HEK293T (cell line): ENCODE results near the gene SERPIND1.

ENCODE experiments used
- ARNT ChIP-seq: fragments of 450-650 bp; IDR thresholded peaks from 2 replicates; pipeline ENCODE4 v1.6.1; 2017; ENCODE audit warnings: mild to moderate bottlenecking
- FOXA1 ChIP-seq: fragments of 450-650 bp; IDR thresholded peaks from 2 replicates; pipeline ENCODE4 v1.6.1; 2016; ENCODE audit warnings: mild to moderate bottlenecking
- FOXM1 ChIP-seq: fragments of 450-650 bp; IDR thresholded peaks from 2 replicates; pipeline ENCODE4 v1.6.1; 2017; ENCODE audit warnings: mild to moderate bottlenecking, borderline replicate concordance
- LEF1 ChIP-seq: fragments of 450-650 bp; IDR thresholded peaks from 2 replicates; pipeline ENCODE4 v1.6.1; 2017; ENCODE audit warnings: mild to moderate bottlenecking, borderline replicate concordance
- NFRKB ChIP-seq: fragments of 450-650 bp; IDR thresholded peaks from 2 replicates; pipeline ENCODE4 v1.6.1; 2016; ENCODE audit warnings: mild to moderate bottlenecking, moderate library complexity
- SP1 ChIP-seq: fragments of 450-650 bp; IDR thresholded peaks from 2 replicates; pipeline ENCODE4 v1.6.1; 2017
- SUZ12 ChIP-seq: fragments of 450-650 bp; IDR thresholded peaks from 2 replicates; pipeline ENCODE4 v1.6.1; 2016; ENCODE audit warnings: mild to moderate bottlenecking
- ZNF384 ChIP-seq: fragments of 450-650 bp; IDR thresholded peaks from 2 replicates; pipeline ENCODE4 v1.6.1; 2016
- TF ChIP-seq, protein P1 (sequence below): fragments of 450-650 bp; IDR thresholded peaks from 2 replicates; pipeline ENCODE4 v1.6.1; 2016

GRCh38 chr22:20745119-20745518, 28.8 kb upstream of the SERPIND1 start:
- no peak for TF ChIP-seq ZNF384
- TF ChIP-seq FOXM1: no peak
- TF ChIP-seq ARNT: no peak
- TF ChIP-seq LEF1: no peak
- TF ChIP-seq, protein P1, sequence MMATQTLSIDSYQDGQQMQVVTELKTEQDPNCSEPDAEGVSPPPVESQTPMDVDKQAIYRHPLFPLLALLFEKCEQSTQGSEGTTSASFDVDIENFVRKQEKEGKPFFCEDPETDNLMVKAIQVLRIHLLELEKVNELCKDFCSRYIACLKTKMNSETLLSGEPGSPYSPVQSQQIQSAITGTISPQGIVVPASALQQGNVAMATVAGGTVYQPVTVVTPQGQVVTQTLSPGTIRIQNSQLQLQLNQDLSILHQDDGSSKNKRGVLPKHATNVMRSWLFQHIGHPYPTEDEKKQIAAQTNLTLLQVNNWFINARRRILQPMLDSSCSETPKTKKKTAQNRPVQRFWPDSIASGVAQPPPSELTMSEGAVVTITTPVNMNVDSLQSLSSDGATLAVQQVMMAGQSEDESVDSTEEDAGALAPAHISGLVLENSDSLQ: no peak
- TF ChIP-seq SUZ12: no peak
- TF ChIP-seq SP1: no peak
- no peak for TF ChIP-seq NFRKB
- TF ChIP-seq FOXA1: no peak
